Skeletal muscle satellite cell (primary cell): Measurements from ENCODE around the gene PPM1B.

Experiments
- H3K27me3 ChIP-seq: 2 replicates; pipeline ENCODE4 v1.7.0; 2013; ENCODE audit warnings: low read length; ENCODE audit not compliant: control insufficient read depth, insufficient read depth
- H3K36me3 ChIP-seq: 2 replicates; pipeline ENCODE4 v1.7.0; 2013; ENCODE audit warnings: mild to moderate bottlenecking, control low read depth, low read length; ENCODE audit not compliant: insufficient read depth
- H3K4me1 ChIP-seq: 2 replicates; pipeline ENCODE4 v1.7.0; 2013; ENCODE audit warnings: low read length; ENCODE audit not compliant: control insufficient read depth, insufficient read depth
- H3K4me2 ChIP-seq: 2 replicates; pipeline ENCODE4 v1.7.0; 2013; ENCODE audit warnings: mild to moderate bottlenecking, low read length
- H3K4me3 ChIP-seq: 2 replicates; pipeline ENCODE4 v1.7.0; 2013; ENCODE audit warnings: low read length
- H3K9ac ChIP-seq: 2 replicates; pipeline ENCODE4 v1.7.0; 2013; ENCODE audit warnings: mild to moderate bottlenecking, low read depth, low read length, moderate library complexity
- H3K9me3 ChIP-seq: replicated peaks from 2 replicates; pipeline ENCODE4 v1.7.0; 2013; ENCODE audit warnings: mild to moderate bottlenecking, control low read depth, low read length

The PPM1B gene

DNA sequence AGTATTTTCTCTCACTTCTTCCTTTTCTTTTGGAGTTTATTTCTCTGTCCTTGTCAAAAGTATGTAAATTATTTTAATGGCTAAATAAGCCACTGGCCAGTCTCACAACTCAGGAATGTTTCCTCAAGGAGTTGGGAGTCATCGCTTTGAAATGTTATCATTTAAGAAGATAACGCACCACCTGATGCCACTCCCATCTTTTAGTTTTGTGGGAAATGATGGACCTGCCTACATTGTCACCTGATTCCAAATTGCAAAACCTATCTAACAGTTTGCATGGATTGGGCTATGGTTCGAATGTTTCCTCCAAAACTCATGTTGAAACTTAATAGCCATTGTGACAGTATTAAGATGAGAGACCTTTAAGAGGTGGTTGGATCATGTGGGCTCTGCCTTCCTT lies 32.4 kb upstream of the PPM1B start:
- H3K36me3 ChIP-seq: no peaks in the 10 kb centered on the region
- no peaks in the 10 kb centered on the region for H3K27me3 ChIP-seq
- no peak overlapping the region for H3K4me3 ChIP-seq
- H3K4me2 ChIP-seq: peak overlapping the region; percentile 47
- no peak overlapping the region for H3K9ac ChIP-seq
- H3K4me1 ChIP-seq: peaks cover 18% of the 10 kb centered on the region
- H3K9me3 ChIP-seq: no peaks in the 10 kb centered on the region

- Histone ChIP-seq H3K4me1 (peaks cover 18% of the 10 kb centered on the region), H3K9ac (no peak overlapping the region), H3K27me3 (peaks cover 1% of the 10 kb centered on the region), H3K4me2 (no peak overlapping the region), H3K36me3 (no peaks in the 10 kb centered on the region), H3K9me3 (no peaks in the 10 kb centered on the region), H3K4me3 (no peak overlapping the region)
Measured at GRCh38 chr2:44137048-44137447, 31.6 kb upstream of the PPM1B start.

GRCh38 chr2:44137872-44138551 lies 30.7 kb upstream of the PPM1B start:
- Histone ChIP-seq H3K9ac (no peak overlapping the region), H3K9me3 (no peaks in the 10 kb centered on the region), H3K36me3 (no peaks in the 10 kb centered on the region), H3K4me3 (no peak overlapping the region), H3K27me3 (peaks cover 5% of the 10 kb centered on the region), H3K4me1 (peaks cover 18% of the 10 kb centered on the region), H3K4me2 (no peak overlapping the region)

DNA sequence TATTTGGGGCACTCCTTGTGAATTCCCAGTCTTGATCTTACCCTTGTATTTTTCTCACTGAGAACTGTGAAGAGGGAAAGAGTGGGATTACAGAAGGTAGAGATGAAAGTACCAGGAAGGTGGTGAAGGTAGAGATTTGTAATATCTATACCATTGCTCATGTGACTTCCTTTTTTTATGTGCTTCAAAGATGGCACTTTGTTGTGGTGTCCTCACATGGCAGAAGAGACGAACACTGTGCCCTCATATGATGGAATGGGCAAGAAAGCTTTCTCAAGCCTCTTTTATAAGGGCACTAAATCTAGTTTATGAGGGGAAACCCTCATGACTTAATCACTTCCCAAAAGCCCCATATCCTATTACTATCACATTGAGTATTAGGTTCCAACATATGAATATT lies 28.9 kb upstream of the PPM1B start:
- Histone ChIP-seq H3K4me1 (peaks cover 18% of the 10 kb centered on the region), H3K4me2 (no peak overlapping the region), H3K9ac (no peak overlapping the region), H3K4me3 (no peak overlapping the region), H3K9me3 (no peaks in the 10 kb centered on the region), H3K27me3 (peaks cover 5% of the 10 kb centered on the region), H3K36me3 (no peaks in the 10 kb centered on the region)

GRCh38 chr2:44142306-44142705 lies 26.4 kb upstream of the PPM1B start:
- Histone ChIP-seq H3K4me2 (no peak overlapping the region), H3K4me3 (no peak overlapping the region), H3K9ac (no peak overlapping the region), H3K4me1 (no peaks in the 10 kb centered on the region), H3K9me3 (no peaks in the 10 kb centered on the region), H3K36me3 (no peaks in the 10 kb centered on the region), H3K27me3 (peaks cover 5% of the 10 kb centered on the region)

- Histone ChIP-seq H3K4me2 (no peak overlapping the region), H3K4me1 (no peaks in the 10 kb centered on the region), H3K27me3 (peaks cover 7% of the 10 kb centered on the region), H3K4me3 (no peak overlapping the region), H3K9me3 (no peaks in the 10 kb centered on the region), H3K9ac (no peak overlapping the region), H3K36me3 (no peaks in the 10 kb centered on the region)
Measured at GRCh38 chr2:44143701-44144100, 25.0 kb upstream of the PPM1B start.

- H3K4me2 ChIP-seq: no peak overlapping the region
- H3K4me3 ChIP-seq: no peak overlapping the region
- no peaks in the 10 kb centered on the region for H3K4me1 ChIP-seq
- H3K27me3 ChIP-seq: peaks cover 22% of the 10 kb centered on the region
- H3K9me3 ChIP-seq: no peaks in the 10 kb centered on the region
- H3K36me3 ChIP-seq: no peaks in the 10 kb centered on the region
- H3K9ac ChIP-seq: no peak overlapping the region
Measured at GRCh38 chr2:44148999-44149398, 19.7 kb upstream of the PPM1B start.

DNA sequence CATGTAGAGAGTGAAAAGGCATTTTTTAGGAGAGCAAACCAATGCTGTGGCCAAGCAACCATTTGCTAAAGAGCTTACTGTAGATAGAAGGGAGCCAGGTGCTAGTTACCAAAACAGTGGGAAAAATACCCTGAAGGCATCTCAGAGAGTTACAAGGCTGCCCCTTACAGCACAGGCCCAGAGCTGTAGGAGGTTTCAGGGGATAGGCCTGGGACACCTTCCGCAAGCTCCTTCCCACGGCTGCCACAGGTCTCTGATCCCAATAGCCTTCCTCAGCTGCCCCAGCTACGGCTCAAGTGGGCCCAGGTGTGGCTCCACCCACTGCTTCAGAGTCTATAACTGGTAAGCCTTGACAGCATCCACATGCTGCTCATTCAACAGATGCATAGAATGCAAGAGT lies 18.2 kb upstream of the PPM1B start:
- Histone ChIP-seq H3K4me1 (no peaks in the 10 kb centered on the region), H3K4me3 (no peak overlapping the region), H3K9ac (no peak overlapping the region), H3K36me3 (no peaks in the 10 kb centered on the region), H3K9me3 (no peaks in the 10 kb centered on the region), H3K27me3 (peaks cover 22% of the 10 kb centered on the region), H3K4me2 (no peak overlapping the region)

DNA sequence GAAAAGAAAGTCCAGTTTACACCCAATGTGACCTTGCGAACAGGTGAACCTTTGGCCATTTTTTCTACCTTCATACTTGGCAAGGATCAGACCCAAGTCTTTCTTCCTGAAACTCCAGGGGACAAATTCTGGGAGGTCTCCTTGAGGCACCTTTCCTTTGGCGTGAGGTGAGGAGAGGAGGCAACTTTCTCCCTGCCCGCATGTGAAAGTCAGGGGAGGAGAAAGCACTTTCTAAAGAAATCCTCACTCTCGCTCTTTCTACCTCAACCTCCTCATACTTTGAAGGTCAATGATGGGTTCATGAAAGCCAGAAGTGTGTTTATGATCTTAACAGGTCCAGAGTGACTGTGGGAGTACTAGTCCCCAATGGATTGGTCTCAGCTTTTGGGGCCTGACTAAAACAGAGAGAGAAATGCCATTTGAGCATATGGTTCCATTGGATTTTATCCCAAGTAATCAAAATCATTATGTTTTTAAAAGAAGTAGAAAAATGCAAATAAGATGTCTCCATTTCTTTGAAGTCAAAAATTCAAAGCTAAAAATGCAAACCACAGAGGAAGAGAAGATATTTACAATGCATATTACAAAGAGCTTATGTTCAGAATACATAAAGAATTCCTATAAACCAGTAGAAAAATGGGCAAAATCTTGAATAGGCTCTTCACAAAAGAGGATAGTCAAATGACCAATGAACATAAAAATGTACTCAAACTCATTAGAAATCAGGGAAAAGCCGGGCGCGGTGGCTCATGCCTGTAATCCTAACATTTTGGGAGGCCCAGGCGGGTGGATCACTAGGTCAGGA lies 15.6 kb upstream of the PPM1B start:
- H3K4me2 ChIP-seq: no peak overlapping the region
- no peaks in the 10 kb centered on the region for H3K4me1 ChIP-seq
- H3K9ac ChIP-seq: no peak overlapping the region
- no peaks in the 10 kb centered on the region for H3K9me3 ChIP-seq
- no peaks in the 10 kb centered on the region for H3K36me3 ChIP-seq
- H3K4me3 ChIP-seq: no peak overlapping the region
- peaks cover 22% of the 10 kb centered on the region for H3K27me3 ChIP-seq

GRCh38 chr2:44155666-44156446 lies 12.8 kb upstream of the PPM1B start:
- no peaks in the 10 kb centered on the region for H3K36me3 ChIP-seq
- no peak overlapping the region for H3K4me3 ChIP-seq
- H3K27me3 ChIP-seq: peaks cover 1% of the 10 kb centered on the region
- H3K4me1 ChIP-seq: no peaks in the 10 kb centered on the region
- no peak overlapping the region for H3K4me2 ChIP-seq
- no peaks in the 10 kb centered on the region for H3K9me3 ChIP-seq
- H3K9ac ChIP-seq: no peak overlapping the region

GRCh38 chr2:44163777-44164176 lies 4.9 kb upstream of the PPM1B start:
- H3K4me3 ChIP-seq: no peak overlapping the region
- H3K4me1 ChIP-seq: no peaks in the 10 kb centered on the region
- no peaks in the 10 kb centered on the region for H3K36me3 ChIP-seq
- peaks cover 10% of the 10 kb centered on the region for H3K27me3 ChIP-seq
- no peak overlapping the region for H3K9ac ChIP-seq
- no peaks in the 10 kb centered on the region for H3K9me3 ChIP-seq
- no peak overlapping the region for H3K4me2 ChIP-seq
